NCI-H82 treated with DMSO at 0.1 percent for 48 hours (cell line): ENCODE results near the gene IL15.
A peak's percentile ranks its signal among the peaks of the same experiment; 100 is the strongest.
"Not testable (repeated sequence)": the region's sequence is repeated elsewhere in the genome, so short reads cannot be mapped to it uniquely, and the experiment has no call there.

Source experiments
- DNase-seq: peaks from one replicate; lab custom pipeline; 2025; ENCODE audit not compliant: unreplicated experiment; lab: John Stamatoyannopoulos, UW

The IL15 gene

DNA sequence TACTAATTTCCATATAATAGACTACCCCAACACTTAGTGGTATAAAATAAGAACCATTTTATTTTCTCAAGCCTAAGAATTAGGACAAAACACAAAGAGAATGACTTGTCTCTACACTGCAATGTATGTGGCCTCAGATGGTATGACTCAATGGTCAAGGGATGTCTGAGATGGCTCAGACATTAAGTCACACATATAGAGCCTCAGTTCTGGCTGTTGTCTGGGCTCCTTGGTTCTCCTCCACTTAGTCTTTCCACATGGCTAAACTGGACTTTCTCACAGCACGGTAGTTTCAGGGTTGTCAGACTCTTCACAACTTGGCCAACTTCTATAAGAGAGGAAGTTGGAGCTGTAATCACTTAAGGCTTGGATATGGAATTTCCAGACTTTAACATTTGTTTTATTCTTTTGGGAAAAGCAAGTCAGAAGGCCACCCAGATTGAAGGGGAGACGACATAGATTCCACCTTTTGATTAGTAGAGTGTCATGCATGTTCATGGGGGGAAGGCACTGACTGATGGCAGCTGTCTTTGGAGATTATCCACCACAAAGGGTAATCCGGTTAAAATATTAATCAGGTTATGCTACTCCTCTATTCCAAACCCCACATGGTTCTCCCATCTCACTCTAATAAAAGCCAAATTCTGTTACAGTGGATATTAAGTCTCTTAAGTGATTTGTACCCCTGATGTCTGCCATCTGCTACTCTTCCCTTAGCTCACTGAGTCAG, 9.4 kb downstream of the IL15 start:
- peak; percentile 98 for DNase-seq

DNA sequence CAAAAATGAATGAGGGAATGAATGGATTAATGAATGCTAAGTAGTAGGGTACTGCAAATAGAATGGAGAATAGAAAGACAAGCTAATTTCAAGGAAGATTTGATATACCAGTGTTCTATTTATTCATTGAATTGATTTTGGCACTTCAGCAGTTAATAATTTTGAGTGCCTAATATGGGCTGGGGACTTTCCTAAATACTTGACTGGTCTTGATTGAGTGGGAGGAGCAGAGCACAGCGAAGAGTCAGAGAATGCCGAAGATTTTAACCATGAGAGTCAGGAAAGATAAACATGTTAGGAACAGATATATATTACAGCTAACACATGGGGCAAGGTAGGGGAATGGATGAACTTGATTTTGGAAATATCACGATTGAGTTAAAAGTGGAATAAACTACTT, 10.6 kb downstream of the IL15 start:
- no peak for DNase-seq

DNA sequence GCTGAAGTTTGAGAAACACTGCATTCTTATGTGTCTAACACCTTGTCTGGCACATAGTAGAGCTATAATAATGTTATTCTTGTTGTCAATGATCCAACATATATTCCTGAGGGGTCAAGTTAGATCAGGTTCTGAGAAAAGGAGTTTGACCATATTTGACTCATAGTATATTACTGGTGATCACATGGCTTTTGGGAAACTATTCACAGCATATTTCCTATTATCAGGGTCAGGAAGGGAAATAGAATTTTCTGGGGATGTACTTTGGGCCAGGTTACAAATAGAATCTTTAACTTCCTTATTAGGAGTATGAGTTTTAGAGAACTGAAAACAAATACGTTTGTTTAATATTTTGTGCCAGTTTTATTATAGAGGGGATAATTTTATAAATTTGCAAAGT, 11.6 kb downstream of the IL15 start:
- no peak for DNase-seq

DNA sequence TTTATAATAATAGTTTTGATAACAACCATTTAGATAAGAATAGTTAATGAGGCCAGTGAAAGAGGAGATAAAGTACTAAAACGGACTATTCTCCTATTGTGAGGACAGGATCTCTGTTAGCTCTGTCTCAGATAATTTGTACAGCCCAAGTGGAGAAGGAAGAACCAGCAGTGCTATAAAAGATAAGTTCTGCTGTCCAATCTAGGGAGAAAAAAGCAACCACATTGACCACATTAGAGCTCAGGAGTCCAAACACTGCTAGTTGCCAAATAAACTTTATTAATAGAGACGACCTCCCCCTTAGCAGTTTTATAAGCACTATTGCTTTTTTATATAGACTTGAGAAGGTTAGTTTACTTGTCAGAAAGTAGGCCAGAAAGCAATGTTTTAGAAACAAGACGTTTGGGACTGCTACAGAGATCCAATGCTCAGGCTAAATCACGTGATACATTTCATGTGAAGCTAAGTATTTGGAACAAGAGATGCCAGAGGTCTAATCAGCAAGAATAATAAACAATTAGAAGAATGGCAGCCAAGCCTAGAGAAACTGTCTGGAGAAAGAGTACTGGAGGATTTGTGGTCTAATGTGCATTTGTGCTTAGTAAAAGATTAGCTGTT, 15.9 kb downstream of the IL15 start:
- no peak for DNase-seq

DNA sequence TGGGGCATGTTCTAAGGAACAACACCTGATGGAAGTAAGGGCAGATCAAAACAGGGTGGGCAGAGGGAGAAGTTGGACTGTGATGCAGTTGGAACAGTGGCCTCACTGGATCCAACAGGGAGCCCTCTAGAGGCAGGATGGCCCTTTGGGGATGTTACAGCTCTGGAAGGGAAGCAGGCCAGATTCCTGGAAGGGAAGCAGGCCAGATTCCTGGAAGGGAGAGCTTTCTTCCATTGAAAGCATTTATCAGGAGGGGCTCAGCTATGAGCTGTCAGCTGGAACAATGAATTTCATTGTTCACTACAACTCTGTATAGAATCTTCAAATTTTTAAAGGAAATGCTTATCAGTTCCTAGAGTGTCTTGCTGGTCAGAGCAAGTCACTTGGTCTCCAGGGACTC, 17.7 kb downstream of the IL15 start:
- DNase-seq: no peak

DNA sequence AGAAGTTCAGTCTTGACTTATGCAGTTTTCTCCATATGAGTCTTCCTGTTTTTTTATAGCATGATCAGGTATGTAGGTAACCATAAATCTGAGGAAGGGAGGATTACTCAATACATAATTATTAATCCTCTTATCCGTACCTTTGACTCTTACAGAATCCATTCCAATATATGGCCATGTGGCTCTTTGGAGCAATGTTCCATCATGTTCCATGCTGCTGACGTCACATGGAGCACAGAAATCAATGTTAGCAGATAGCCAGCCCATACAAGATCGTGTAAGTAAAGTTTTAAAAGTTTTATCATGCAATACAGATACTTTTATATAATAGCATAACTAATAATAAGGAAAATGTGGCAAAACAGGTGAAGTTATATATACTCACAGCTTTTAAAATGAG, 19.6 kb downstream of the IL15 start:
- DNase-seq: no peak

DNA sequence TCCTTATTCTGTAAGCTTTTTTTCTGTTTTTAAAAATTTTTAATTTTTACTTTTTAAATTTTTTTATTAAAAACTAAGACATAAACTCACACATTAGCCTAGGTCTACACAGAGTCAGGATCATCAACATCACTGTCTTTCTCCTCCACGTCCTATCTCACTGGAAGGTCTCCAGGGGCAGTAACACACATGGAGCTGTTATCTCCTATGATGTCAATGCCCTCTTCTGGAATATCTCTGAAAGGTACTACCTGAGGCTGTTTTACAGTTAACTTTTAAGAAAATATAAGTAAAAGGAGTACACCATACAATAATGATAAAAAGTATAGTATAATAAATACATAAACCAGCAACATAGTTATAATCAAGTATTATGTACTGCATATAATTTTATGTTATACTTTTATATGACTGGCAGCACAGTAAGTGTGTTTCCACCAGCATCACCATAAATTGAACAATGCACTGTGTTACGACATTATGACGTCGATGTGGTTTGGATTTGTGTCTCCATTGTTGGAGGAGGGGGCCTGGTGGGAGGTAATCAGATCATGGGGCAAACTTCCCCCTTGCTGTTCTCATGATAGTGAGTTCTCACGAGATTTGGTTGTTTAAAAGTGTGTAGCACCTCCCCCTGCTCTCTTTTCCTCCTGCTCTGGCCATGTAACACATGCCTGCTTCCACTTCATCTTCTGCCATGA, 21.3 kb downstream of the IL15 start:
- no peak for DNase-seq

DNA sequence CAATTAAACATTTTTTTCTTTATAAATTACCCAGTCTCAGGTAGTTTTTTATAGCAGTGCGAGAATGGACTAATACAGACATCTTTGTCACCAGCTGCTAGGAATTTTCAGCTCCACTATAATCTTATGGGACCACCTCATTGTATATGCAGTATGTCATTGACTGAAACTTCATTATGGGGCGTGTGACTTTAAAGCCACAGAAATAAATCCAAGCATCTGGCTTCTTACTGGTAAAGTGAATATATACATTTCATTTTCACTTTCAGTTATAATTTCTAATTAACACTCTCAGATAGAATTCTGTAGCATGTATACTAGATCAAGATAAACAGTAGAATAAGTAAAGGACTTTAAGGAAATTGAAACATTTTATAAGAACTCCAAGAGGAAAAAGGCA, 21.9 kb downstream of the IL15 start:
- no peak for DNase-seq

DNA sequence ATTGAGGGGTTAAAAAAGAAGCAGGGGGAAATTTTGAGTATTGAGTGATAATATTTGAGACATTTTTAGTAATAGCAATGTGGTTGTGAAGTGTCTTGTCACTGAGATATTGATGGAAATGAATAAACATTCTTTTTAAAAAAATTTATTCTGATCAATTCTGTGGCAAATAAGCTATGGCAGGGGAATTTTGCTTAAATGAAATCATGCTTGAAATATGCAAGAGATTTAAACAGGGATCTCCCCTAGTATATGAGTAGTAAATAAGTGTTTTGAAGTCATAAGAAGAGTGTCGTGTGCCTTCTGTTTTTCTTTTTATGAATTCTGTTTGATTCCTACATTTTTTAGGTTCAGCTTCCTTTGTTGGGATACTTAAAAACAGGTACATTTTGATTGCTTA, 23.2 kb downstream of the IL15 start:
- DNase-seq: no peak

DNA sequence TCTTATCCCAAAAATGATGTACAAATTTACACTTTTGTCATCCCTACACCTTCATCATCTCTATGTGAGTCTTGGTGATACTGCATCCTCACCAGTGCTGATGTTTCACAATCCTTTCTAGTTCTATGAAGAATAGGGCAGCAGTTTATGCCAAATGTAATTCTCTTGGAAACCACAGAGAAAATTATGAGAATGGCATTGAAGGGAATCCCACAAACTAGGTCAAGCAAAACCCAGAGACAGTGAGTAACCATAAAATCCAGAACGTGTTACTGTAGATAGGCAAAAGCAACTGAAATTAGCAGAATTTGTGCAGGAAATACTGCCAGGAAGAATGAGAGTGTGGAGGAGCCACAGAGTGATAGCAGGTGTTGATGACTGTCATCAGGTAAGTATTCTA, 24.5 kb downstream of the IL15 start:
- DNase-seq: no peak

DNA sequence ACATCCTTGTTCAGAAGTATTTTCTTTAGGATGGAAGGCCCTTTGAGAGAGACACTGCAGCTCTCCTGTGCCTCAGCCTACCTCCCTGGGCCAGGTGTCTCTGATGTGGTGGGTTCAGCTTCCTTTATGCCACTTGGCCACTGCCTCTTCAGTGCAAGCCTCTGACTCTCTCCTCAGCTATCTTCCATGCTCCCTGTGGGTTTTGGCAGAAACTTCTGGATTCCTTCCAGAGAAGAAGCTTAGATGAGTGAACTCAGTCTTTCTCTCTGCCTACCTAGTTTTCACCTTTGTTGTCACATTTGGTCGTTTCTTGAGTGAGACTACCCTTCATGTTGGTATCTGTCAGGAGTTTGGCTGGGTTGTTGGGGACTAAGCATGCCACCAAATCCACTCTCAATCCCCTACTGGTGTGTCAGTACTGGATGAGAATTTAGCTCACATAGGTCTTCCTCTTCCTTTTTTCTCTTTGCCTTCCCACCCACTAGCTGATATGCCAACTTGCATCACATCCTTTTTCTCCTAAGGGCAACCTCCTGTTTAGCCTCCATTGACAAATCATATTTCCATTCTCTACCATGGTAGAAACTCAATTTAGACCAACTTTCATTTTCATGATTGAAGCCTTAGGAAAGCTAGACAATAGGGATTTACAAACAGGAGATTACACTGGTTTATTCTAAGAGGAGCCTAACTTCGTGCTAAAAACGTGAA, 32.0 kb downstream of the IL15 start:
- DNase-seq: no peak

DNA sequence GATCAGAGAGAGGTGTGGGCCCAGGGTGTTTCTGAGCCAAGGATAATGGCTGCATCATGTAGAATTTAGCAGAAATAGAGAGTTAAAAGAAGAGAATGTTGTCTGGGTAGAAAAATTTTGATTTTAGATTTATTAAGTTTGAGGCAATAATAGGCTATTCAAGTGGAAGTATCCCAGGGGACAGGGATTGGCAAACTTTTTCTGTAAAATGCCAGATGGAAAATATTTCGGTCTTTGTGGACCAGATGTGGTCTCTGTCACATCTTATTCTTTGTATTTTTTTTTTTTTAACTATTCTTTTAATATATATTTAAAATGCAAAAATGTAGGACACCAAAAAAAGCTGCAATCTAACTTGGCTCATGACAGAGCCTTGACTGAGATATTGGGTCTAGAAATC, 33.1 kb downstream of the IL15 start:
- no peak for DNase-seq

DNA sequence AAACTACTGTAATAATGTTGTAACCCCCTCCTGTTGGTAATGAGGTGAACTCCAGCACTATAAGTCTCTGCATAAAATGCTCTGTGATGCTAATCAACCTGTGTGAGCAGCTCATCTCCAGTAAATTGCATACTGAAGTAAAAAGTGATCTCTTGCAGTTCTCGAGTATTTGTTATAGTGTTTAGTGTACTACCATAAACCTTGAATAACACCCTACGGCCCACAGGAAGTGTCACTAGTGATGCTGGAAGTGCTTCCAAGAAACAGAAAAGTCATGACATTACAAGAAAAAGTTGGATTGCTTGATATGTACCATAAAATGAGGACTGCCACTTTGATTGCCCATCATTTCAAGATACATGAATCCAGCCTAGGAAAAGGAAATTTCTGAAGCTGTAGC, 39.0 kb downstream of the IL15 start:
- DNase-seq: no peak

DNA sequence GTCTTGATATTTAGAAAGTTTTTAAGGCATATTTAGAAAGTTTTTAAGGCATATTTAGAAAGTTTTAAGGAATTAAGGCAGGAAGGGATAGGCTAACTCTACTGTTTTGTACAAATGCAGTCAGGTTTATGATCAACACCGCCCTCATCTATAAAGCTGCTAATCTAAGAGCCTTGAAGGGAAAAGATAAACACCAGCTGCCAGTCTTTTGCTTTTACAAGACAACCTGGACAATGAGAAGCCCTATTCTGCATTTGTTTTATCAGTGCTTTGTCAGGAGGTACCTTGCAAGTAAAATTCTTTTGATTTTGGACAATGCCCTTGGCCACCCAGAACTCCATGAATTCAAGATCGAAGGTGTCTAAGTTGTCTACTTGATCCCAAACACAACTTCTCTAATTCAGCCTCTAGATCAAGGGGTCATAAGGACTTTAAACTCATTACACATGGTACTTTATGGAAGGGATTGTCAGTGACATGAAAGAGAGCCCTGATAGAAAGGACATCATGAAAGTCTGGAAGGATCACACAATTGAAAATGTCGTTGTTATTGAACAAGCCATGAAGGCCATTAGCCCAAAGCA, 39.8 kb downstream of the IL15 start:
- DNase-seq: peak; percentile 66

DNA sequence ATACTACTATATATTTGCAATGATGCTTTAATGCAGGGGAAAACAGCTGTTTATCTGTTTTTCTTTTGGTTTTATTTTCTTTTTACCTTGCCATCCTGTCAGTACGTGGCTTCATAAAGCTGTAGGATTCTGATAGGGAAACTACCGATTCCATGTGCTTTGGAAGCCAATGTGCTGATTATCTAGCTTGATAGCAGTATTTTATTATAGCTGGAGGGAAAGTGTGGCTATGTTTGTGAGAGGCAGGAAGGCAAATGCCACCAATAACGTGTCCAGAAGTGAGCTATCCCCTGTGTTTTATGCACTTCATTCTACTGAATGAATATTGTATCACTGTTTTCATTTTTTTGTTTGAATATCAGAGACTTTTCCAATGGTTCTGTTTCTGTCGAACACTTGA, 43.7 kb downstream of the IL15 start:
- DNase-seq: no peak

DNA sequence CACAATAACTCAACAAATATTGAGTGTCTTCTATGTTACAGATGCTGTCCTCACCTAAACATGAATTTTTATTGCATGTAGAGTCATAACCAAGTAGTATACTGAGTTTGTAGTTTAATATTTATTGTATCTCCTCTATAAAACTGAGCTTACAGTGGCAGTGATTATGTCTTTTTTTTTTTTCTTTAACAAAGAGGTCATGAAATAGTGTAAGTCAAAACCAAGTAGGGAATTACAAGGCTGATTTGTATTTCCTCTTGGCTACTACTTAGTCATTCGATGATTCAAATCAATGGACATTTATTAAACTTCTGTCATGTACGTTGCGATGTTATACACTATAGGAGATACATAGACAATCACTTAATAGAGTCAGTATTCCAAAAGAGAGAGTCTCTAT, 48.4 kb downstream of the IL15 start:
- no peak for DNase-seq

DNA sequence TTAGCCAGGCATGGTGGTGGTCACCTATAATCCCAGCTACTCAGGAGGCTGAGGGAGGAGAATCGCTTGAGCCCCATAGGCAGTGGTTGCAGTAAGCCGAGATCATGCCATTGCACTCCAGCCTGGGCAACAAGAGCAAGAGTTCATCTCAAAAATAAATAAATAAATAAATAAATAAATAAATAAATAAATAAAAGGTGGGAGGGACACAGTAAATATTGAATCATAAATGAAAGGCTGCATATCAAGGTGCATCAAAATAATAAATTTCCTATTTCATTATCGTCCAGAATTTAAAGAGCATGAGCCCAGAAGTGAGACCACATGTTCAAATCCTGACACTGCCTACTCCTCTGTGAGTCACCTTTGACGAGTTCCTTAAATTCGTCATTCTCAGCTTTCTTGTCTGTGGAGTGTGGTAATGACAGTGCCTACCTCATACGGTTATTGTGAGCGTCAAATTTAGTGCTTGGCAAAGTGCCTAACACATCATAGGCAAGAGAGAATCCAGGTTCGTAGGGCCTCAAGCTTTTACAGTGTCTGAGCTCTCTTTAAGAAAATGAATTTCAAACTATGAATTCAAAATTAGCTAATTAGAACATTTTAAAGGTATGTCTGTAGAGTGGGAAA, 49.9 kb downstream of the IL15 start:
- DNase-seq: no peak

DNA sequence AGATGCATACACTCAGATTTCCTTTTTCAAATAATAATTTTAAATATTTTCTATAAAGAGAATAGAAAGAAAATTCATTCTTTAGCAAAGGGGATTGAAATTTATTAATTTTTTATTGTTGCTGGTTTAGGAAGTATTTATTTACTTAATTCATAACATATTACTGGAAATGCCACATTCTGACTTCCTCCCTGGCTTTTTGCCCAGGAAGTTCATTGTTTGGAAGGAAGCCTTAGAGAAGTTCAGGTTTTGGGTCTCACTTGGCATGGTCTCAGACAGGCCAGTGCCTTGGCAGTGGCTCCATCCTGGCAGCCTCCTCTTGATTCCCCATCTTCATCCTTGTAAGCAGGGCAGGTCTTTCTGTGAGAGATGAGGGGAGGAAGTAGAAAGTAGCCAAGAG, 50.5 kb downstream of the IL15 start:
- no peak for DNase-seq

DNA sequence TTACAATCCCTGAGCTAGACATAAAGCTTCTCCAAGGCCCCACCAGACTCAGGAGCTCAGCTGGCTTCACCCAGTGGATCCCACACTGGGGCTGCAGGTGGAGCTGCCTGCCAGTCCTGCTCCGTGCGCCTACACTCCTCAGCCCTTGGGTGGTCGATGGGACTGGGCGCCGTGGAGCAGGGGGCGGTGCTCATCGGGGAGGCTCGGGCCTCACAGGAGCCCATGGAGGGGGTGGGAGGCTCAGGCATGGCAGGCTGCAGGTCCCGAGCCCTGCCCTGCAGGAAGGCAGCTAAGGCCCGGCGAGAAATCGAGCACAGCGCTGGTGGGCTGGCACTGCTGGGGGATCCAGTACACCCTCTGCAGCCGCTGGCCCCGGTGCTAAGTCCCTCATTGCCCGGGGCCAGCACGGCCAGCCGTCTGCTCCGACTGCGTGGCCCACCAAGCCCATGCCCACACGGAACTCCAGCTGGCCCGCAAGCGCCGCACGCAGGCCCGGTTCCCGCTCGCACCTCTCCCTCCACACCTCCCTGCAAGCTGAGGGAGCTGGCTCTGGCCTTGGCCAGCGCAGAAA, 53.4 kb downstream of the IL15 start:
- DNase-seq: not testable (repeated sequence)

DNA sequence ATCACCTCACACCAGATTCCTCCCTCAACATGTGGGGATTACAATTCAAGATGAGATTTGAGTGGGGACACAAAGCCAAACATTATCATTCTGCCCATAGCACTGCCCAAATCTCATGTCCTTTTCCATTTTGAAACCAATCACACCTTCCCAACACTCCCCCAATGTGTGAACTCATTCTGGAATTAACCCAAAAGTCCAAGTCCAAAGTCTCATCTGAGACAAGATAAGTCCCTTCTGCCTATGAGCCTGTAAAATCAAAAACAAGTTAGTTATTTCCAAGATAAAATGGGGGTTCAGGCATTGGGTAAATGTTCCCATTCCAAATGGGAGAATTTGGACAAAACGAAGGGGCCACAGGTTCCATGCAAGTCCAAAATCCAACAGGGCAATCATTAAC, 54.9 kb downstream of the IL15 start:
- not testable (repeated sequence) for DNase-seq

DNA sequence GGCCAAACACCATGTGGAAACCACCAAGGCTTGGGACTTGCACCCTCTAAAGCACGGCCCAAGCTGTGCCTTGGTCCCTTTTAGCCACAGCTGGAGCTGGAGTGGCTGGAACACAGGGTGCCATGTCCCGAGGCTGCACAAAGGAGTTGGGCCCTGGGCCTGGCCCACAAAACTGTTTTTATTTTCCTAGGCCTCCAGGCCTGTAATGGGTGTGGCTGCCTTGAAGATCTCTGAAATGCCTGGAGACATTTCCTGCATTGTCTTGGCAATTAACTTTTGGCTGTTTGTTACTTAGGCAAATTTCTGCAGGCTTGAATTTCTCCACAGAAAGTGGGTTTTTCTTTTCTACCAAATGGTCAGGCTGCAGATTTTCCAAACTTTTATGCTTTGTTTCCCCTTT, 55.7 kb downstream of the IL15 start:
- no peak for DNase-seq
